Panc1 (cell line): ENCODE results near the gene FHIT.

Source experiments
- CTCF ChIP-seq: fragments of 450-650 bp; IDR thresholded peaks from 2 replicates; pipeline ENCODE4 v1.5.1; 2017; ENCODE audit warnings: mild to moderate bottlenecking
- POLR2AphosphoS5 ChIP-seq: IDR thresholded peaks from 2 replicates; pipeline ENCODE4 v1.6.1; 2012; ENCODE audit warnings: mild to moderate bottlenecking, low read depth, low read length, moderate library complexity
- REST ChIP-seq, 2 experiments: IDR thresholded peaks; 2 replicates each; pipeline ENCODE4 v1.6.1; 2011 to 2012; ENCODE audit warnings: low read depth in 2 of 2, control low read depth in 1 of 2, low read length in 1 of 2, mild to moderate bottlenecking in 1 of 2, moderate library complexity in 1 of 2; ENCODE audit not compliant: insufficient read depth in 1 of 2

GRCh38 chr3:59832241-59832640 lies 1419.0 kb downstream of the FHIT start:
- no peak for TF ChIP-seq POLR2AphosphoS5
- no peak for TF ChIP-seq REST (IDR thresholded peaks at IDR 0.05; ENCODE audit: insufficient read depth in 1 of 2, low read depth in 2 of 2, low read length in 1 of 2)
- no peak for TF ChIP-seq CTCF
